ENCODE data around the gene TTC31.

The TTC31 gene

GRCh38 chr2:74534411-74534810 is 51.5 kb downstream of the TTC31 start:
- Histone ChIP-seq H3K4me1 (ENCODE audit: control insufficient read depth, insufficient read depth, low read length) (peaks cover 5% of the 10 kb centered on the region; the same call in 1 of the 2 replicates), H3K27ac (ENCODE audit: low read depth, low read length) (no peak overlapping the region), H3K9me3 (ENCODE audit: control insufficient read depth, insufficient read depth, low read depth, low read length) (no peaks in the 10 kb centered on the region), H3K4me3 (ENCODE audit: low read depth, low read length) (no peak overlapping the region), H3K27me3 (ENCODE audit: control insufficient read depth, insufficient read depth, low read length) (no peaks in the 10 kb centered on the region), H3K9ac (ENCODE audit: low read length) (no peak overlapping the region), H3K36me3 (ENCODE audit: control insufficient read depth, insufficient read depth, low read length) (peaks cover 32% of the 10 kb centered on the region)

DNA sequence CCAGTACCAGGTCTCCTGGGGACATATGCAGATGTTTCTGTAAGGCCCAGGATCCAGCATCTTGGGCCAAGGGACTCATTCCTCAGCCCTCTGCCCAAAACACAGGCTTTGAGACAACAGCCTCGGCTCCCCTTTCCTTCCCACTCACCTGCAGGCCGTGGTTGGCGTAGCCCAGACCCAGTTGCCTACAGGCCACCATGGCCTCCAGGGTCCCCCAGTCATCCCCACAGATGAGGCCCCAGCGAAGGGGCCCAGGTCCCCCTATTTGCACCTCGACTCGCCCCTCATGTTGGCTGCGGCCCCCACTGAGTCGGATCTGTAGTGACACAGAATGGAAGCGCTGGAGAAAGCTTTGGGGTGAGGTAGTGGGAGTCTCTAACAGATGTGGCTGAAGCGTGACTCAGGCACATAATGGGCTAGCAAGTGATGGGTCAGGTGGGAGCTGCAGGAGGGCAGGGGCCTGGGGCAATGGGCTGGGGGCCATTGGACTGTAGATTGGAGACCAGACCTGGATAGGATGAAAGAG is 52.6 kb downstream of the TTC31 start:
- H3K27ac ChIP-seq (ENCODE audit: low read depth, low read length) = no peak overlapping the region
- no peaks in the 10 kb centered on the region for H3K9me3 ChIP-seq (ENCODE audit: control insufficient read depth, insufficient read depth, low read depth, low read length)
- no peak overlapping the region for H3K9ac ChIP-seq (ENCODE audit: low read length)
- no peaks in the 10 kb centered on the region for H3K27me3 ChIP-seq (ENCODE audit: control insufficient read depth, insufficient read depth, low read length)
- H3K36me3 ChIP-seq (ENCODE audit: control insufficient read depth, insufficient read depth, low read length) = peaks cover 32% of the 10 kb centered on the region
- peaks cover 4% of the 10 kb centered on the region; the same call in 1 of the 2 replicates for H3K4me1 ChIP-seq (ENCODE audit: control insufficient read depth, insufficient read depth, low read length)
- no peak overlapping the region for H3K4me3 ChIP-seq (ENCODE audit: low read depth, low read length)

DNA sequence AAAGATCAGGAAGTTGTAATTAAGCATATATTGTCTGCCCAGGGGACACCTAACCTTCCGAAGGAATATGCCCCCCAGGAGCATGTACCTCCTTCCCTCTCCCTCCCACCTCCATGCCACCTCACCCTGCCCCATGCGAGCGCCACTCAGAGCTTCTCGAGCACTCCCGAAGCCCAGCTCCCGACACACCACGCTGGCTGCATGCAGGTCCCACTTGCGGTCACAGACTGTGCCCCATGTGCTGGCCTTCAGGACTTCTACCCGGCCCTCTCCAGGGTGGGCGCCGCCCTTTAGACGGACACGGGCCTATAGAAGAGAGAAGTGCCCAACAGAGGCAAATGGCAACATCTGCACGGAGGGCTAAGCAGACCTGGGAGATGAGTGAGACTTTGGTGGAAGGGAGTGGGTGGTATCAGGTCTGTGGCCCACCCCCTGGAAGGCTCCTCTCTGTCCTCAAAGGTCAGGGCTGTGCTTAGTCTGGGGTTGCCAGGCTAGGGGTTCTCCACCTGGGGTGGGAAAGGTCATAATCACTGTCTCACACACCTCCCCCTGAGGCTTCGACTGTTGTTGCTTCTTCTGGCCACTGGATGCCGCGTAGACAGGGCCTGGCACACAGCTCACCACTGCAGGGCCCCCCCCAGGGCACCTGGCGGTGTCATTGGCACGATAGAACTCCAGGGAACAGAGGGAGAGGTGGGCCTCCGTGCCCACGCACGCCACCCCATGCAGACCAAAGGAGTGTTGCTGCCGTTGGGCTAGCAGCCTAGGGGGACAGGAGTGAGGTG is 53.5 kb downstream of the TTC31 start:
- H3K4me1 ChIP-seq (ENCODE audit: control insufficient read depth, insufficient read depth, low read length) = no peaks in the 10 kb centered on the region
- peaks cover 32% of the 10 kb centered on the region for H3K36me3 ChIP-seq (ENCODE audit: control insufficient read depth, insufficient read depth, low read length)
- no peak overlapping the region for H3K9ac ChIP-seq (ENCODE audit: low read length)
- H3K9me3 ChIP-seq (ENCODE audit: control insufficient read depth, insufficient read depth, low read depth, low read length) = no peaks in the 10 kb centered on the region
- no peaks in the 10 kb centered on the region for H3K27me3 ChIP-seq (ENCODE audit: control insufficient read depth, insufficient read depth, low read length)
- H3K4me3 ChIP-seq (ENCODE audit: low read depth, low read length) = no peak overlapping the region
- H3K27ac ChIP-seq (ENCODE audit: low read depth, low read length) = no peak overlapping the region

DNA sequence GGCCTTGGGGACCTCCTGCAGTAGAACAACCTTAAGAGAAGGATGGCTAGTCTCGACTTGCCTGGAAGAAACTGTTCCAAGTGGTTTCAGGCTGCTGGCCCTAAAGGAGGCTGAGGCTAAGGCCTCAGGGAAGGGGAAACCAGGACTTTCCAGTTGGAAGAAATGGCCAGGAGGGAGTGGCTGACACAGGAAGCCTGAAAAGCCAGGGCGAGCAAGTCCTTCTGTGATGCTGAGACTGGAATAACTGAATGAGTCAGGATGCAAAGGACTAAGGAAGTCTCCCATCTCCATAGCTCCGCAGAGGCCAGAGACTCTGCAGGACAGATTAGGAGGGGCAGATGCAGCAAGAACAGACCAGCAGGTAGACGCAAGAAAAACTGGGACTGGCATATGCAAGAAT is 54.3 kb downstream of the TTC31 start:
- Histone ChIP-seq H3K27ac (ENCODE audit: low read depth, low read length) (no peak overlapping the region), H3K36me3 (ENCODE audit: control insufficient read depth, insufficient read depth, low read length) (peaks cover 24% of the 10 kb centered on the region), H3K9me3 (ENCODE audit: control insufficient read depth, insufficient read depth, low read depth, low read length) (no peaks in the 10 kb centered on the region), H3K9ac (ENCODE audit: low read length) (no peak overlapping the region), H3K4me3 (ENCODE audit: low read depth, low read length) (no peak overlapping the region), H3K27me3 (ENCODE audit: control insufficient read depth, insufficient read depth, low read length) (no peaks in the 10 kb centered on the region), H3K4me1 (ENCODE audit: control insufficient read depth, insufficient read depth, low read length) (no peaks in the 10 kb centered on the region)

DNA sequence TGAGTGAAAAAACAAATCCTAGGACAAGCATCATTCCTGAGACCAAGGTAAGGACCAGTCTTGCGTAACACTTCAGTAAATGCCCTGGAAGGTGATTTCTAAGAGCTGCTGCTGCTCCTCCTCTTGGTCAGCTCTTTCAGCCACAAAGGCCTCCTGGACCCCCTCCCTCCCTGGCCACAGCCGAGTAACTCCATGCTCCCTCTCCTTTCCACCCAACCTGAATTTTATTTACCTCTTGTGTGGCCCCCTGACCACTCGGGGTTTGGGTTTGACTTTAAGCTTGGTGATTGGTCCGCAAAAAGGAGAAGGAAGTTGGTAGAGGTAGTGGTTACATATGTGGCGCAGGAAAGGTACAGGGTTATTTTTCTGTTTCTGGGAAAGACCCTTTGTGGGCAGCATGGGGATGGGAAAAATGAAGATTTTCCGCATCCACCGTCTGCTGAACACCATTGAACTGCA is 56.0 kb downstream of the TTC31 start:
- H3K36me3 ChIP-seq (ENCODE audit: control insufficient read depth, insufficient read depth, low read length) = peaks cover 7% of the 10 kb centered on the region; the same call in 1 of the 2 replicates

GRCh38 chr2:74540291-74540690 is 57.4 kb downstream of the TTC31 start:
- no peak overlapping the region for H3K9ac ChIP-seq (ENCODE audit: low read length)
- H3K4me1 ChIP-seq (ENCODE audit: control insufficient read depth, insufficient read depth, low read length) = no peaks in the 10 kb centered on the region
- no peaks in the 10 kb centered on the region for H3K36me3 ChIP-seq (ENCODE audit: control insufficient read depth, insufficient read depth, low read length)
- H3K9me3 ChIP-seq (ENCODE audit: control insufficient read depth, insufficient read depth, low read depth, low read length) = no peaks in the 10 kb centered on the region
- no peaks in the 10 kb centered on the region for H3K27me3 ChIP-seq (ENCODE audit: control insufficient read depth, insufficient read depth, low read length)
- no peak overlapping the region for H3K27ac ChIP-seq (ENCODE audit: low read depth, low read length)
- H3K4me3 ChIP-seq (ENCODE audit: low read depth, low read length) = no peak overlapping the region

More for the DNA sequence above, 56.0 kb downstream of the TTC31 start:
- Histone ChIP-seq H3K4me1 (ENCODE audit: control insufficient read depth, insufficient read depth, low read length) (no peaks in the 10 kb centered on the region), H3K9me3 (ENCODE audit: control insufficient read depth, insufficient read depth, low read depth, low read length) (no peaks in the 10 kb centered on the region), H3K9ac (ENCODE audit: low read length) (no peak overlapping the region), H3K27ac (ENCODE audit: low read depth, low read length) (no peak overlapping the region), H3K27me3 (ENCODE audit: control insufficient read depth, insufficient read depth, low read length) (no peaks in the 10 kb centered on the region), H3K4me3 (ENCODE audit: low read depth, low read length) (no peak overlapping the region)

GRCh38 chr2:74542978-74543377 is 60.1 kb downstream of the TTC31 start:
- H3K27me3 ChIP-seq (ENCODE audit: control insufficient read depth, insufficient read depth, low read length) = peaks cover 10% of the 10 kb centered on the region
- H3K27ac ChIP-seq (ENCODE audit: low read depth, low read length) = no peak overlapping the region
- no peaks in the 10 kb centered on the region for H3K36me3 ChIP-seq (ENCODE audit: control insufficient read depth, insufficient read depth, low read length)
- H3K9me3 ChIP-seq (ENCODE audit: control insufficient read depth, insufficient read depth, low read depth, low read length) = no peaks in the 10 kb centered on the region
- H3K9ac ChIP-seq (ENCODE audit: low read length) = no peak overlapping the region
- no peak overlapping the region for H3K4me3 ChIP-seq (ENCODE audit: low read depth, low read length)
- peaks cover under 1% of the 10 kb centered on the region; the same call in 1 of the 2 replicates for H3K4me1 ChIP-seq (ENCODE audit: control insufficient read depth, insufficient read depth, low read length)

Measured in HUES6 (cell line).